Measurements from ENCODE around the gene RNF11. TPM values are rescaled to one million over a fixed set of nuclear protein-coding genes. Genes with fewer than 3 reads are reported as not detected.

RNF11 gene
- total and polyA plus RNA-seq, 2 of the 8 experiments (the other 6 are each of a cell fraction or from before 2014, with no cell fraction given): 49.6 to 54.2 TPM

GRCh38 chr1:51249445-51249844 lies 13.4 kb downstream of the RNF11 start (continued):
- no peak for TF ChIP-seq CHD7 (IDR thresholded peaks at IDR 0.05; ENCODE audit: insufficient replicate concordance, low read length)
